Amniotic epithelial cell (primary cell): ENCODE measurements around the gene ABCC11.

ENCODE experiments used
- DNase-seq: peaks from one replicate; pipeline ENCODE4 v3.0.0-alpha.2; 2010; ENCODE audit warnings: low read depth

Gene ABCC11

GRCh38 chr16:48161906-48162305, 85.4 kb downstream of the ABCC11 start:
- DNase-seq, result no peak

DNA sequence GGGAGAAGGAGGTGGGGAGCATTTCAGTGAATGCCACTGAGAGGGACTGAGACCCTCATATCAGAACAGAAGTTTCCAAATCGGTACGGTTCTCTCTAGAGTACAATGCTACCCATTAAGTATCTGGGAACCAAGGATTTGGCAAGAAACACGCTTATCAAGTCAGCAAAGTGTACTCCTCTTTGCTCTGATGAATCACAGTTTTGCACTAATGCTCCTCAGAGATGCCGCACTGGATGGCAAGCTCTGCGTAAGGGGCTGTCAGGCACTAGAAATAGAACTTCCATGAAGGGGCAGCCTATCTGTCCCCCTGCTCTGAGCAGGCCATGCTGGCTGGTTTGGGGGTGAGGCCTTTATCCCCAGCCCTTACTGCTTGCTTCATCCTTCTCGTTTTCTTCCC, 86.8 kb downstream of the ABCC11 start:
- peak; percentile 65 for DNase-seq

GRCh38 chr16:48158296-48158695, 89.0 kb downstream of the ABCC11 start:
- peak; percentile 71 for DNase-seq

DNA sequence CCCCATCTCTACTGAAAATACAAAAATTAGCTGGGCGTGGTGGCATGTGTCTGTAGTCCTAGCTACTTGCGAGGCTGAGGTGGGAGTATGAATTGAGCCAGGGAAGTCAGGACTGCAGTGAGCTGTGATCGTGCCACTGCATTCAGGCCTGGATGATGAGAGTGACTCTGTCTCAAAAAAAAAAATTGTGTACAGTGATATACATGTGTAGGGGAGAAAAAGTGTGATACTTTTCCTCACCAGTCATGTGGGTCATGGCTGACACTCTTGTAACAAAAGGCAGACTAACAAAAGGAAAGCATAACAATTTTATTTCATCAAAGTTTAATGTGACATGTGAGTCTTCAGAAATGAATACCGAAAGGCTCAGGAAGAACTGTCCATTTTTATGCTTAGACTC, 89.5 kb downstream of the ABCC11 start:
- no peak for DNase-seq

DNA sequence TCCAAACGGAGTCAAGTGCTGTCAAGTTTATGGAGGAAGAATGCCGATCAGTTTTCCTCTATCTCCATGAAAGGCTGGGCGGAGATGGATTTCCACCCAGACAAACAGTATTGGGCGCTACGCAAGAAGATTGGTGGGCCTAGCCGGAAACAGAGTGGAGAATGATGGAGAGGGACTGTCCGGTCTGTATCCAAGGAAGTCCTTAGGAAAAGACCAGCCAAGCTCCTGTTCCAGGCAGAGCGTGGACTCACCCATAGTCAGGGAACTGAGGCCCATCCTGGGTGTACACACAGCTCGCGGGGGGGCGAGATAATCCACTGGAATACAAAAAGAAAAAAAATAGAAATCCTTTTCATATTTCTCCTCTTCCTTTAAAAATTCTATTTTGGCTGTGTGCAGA, 90.0 kb downstream of the ABCC11 start:
- no peak for DNase-seq

GRCh38 chr16:48156790-48157209, 90.5 kb downstream of the ABCC11 start:
- DNase-seq, result peak; percentile 67

GRCh38 chr16:48155926-48156789, 91.2 kb downstream of the ABCC11 start, which contains the start of gene ABCC12:
Gene ABCC12, minus strand, starts transcription at chr16:48155993. Its CDS starts 9,569 bp downstream, at chr16:48146424.
- no peak for DNase-seq

- no peak for DNase-seq
These were observed 93.6 kb downstream of the ABCC11 start for GRCh38 chr16:48153774-48154173.

DNA sequence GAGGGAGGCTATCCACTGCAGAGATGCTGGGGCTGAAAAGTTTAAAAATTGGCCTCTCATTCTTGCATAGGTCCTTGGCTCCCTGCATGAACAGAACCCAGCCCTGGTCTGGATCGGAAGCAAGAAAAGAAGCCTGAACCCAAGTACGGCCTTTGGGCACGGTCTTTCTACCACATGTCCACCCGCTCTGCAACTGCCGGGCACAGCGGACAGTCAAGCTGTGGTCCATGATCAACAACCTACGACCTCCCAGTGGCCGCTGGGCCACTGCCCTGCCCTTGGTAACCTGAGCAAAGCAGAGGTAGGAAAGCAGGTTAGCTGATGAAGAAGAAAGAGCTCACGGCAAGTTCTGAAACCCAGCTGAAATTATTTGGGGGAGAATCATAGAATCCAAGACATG, 95.1 kb downstream of the ABCC11 start:
- no peak for DNase-seq

- no peak for DNase-seq
These were observed 96.6 kb downstream of the ABCC11 start for GRCh38 chr16:48150707-48151106.

- no peak for DNase-seq
These were observed 100.6 kb downstream of the ABCC11 start for GRCh38 chr16:48146710-48147109.

- no peak for DNase-seq
These were observed 101.2 kb downstream of the ABCC11 start for GRCh38 chr16:48146131-48146530.

- no peak for DNase-seq
These were observed 103.4 kb downstream of the ABCC11 start for GRCh38 chr16:48143812-48144368.

DNA sequence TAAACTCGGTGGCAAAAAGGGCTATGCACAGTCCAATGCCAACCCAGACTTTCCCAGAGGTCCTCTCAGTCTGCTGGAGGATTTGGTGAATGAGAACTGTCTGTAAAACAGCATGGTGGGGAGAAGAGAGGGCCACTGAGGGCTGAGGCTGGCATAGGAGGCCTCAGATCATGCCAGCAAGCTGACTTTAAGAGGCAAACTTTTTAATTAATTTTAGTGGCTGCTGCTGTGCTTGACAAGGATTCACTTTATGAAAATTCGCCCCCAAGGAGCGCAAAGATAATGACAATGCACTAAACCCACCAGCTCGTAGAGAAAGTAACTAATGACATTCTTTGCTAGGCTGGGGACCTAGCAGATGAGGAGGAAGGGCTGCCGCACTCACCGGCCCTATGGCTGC, 106.5 kb downstream of the ABCC11 start:
- no peak for DNase-seq

GRCh38 chr16:48139517-48139916, 107.8 kb downstream of the ABCC11 start:
- DNase-seq, result no peak

DNA sequence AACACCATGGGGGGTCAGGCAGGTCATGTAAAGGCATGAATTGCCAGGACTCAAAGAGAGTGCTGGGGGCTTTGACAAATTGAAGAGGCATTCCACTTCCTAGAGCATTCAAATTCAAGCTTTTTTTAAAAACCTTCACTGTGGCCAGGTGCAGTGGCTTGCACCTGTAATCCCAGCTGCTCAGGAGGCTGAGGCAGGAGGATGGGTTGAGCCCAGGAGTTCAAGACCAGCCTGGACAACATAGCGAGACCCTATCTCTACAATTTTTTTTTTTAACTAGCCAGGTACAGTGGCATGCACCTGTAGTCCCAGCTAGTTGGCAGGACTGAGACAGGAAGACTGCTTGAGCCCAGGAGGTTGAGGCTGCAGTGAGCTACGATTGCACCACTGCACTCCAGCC, 108.8 kb downstream of the ABCC11 start:
- no peak for DNase-seq

- no peak for DNase-seq
These were observed 109.5 kb downstream of the ABCC11 start for GRCh38 chr16:48137822-48138221.

GRCh38 chr16:48136547-48137360, 110.6 kb downstream of the ABCC11 start:
- peak; percentile 18 for DNase-seq

GRCh38 chr16:48133455-48134211, 113.7 kb downstream of the ABCC11 start:
- no peak for DNase-seq

GRCh38 chr16:48132696-48133095, 114.6 kb downstream of the ABCC11 start:
- DNase-seq, result no peak

- no peak for DNase-seq
These were observed 116.0 kb downstream of the ABCC11 start for GRCh38 chr16:48131201-48131935.
